T-helper 2 cell treated with Interferon-gamma antibody and Interleukin-4, amounts not matched to agents 100 ng/mL and 5 ng/mL, for 36 hours (primary cell): ENCODE measurements around the gene TAT. TPM values are rescaled to one million over a fixed set of nuclear protein-coding genes. Genes with fewer than 3 reads are reported as not detected.
"Not testable (repeated sequence)": the region's sequence is repeated elsewhere in the genome, so short reads cannot be mapped to it uniquely, and the experiment has no call there.

ENCODE experiments used
- intact Hi-C: fragments of 100-400 bp; cut with micrococcal nuclease; formaldehyde crosslinking; loops from one replicate; pipeline ENCODE4 v1.15.1; 2023
- total RNA-seq: library from RNA; stranded (reverse); gene quantifications from 2 replicates; pipeline ENCODE4 v1.2.3, GENCODE V29; 2022

Gene TAT
- total RNA-seq, 1 donor from 2014 or later, result not detected

GRCh38 chr16:71585318-71585703 lies 8.4 kb upstream of the TAT start:
- intact Hi-C loops, result no loop called here

- intact Hi-C loops, result no loop called here
Observed at GRCh38 chr16:71584543-71585317, 7.8 kb upstream of the TAT start.

GRCh38 chr16:71582553-71582848 lies 5.6 kb upstream of the TAT start:
- intact Hi-C loops, result not testable (repeated sequence)

- intact Hi-C loops, result no loop called here
Observed at GRCh38 chr16:71574702-71575101, 2.2 kb downstream of the TAT start.

GRCh38 chr16:71573387-71574094 lies 3.4 kb downstream of the TAT start:
- intact Hi-C loops, result no loop called here

GRCh38 chr16:71572497-71573116 lies 4.3 kb downstream of the TAT start:
- intact Hi-C loops, result no loop called here

GRCh38 chr16:71570144-71570543 lies 6.7 kb downstream of the TAT start:
- intact Hi-C loops, result no loop called here

- intact Hi-C loops, result loop anchor here (5.0 to 10.0 kb wide), 3 partner anchors 105 to 393 kb away; partner anchors contain the start of genes ZNF23 and ZNF821
Observed at GRCh38 chr16:71569621-71570020, 7.3 kb downstream of the TAT start.

- intact Hi-C loops, result loop anchor here (5.0 to 10.0 kb wide), 3 partner anchors 104 to 394 kb away; partner anchors contain the start of genes ZNF23 and ZNF821
Observed at GRCh38 chr16:71568551-71568950, 8.3 kb downstream of the TAT start.

GRCh38 chr16:71567931-71568330 lies 9.0 kb downstream of the TAT start:
- intact Hi-C loops, result loop anchor here (5.0 to 10.0 kb wide), 3 partner anchors 103 to 394 kb away; partner anchors contain the start of genes ZNF23 and ZNF821

GRCh38 chr16:71565812-71566700 lies 10.8 kb downstream of the TAT start:
- intact Hi-C loops, result loop anchor here (1.0 to 10.0 kb wide), 6 partner anchors 45 to 527 kb away; partner anchors contain the start of genes DHX38, TXNL4B, ZNF23 and ZNF821

- intact Hi-C loops, result loop anchor here (10.0 kb wide), 1 partner anchor 100 kb away; the partner anchor contains the start of gene ZNF23
Observed at GRCh38 chr16:71564335-71564967, 12.4 kb downstream of the TAT start.

GRCh38 chr16:71562552-71562951 lies 14.3 kb downstream of the TAT start:
- intact Hi-C loops, result loop anchor here (10.0 kb wide), 1 partner anchor 98 kb away; the partner anchor contains the start of gene ZNF23

- intact Hi-C loops, result loop anchor here (10.0 kb wide), 1 partner anchor 97 kb away; the partner anchor contains the start of gene ZNF23
Observed at GRCh38 chr16:71561886-71562285, 15.0 kb downstream of the TAT start.

- intact Hi-C loops, result loop anchor here (10.0 kb wide), 1 partner anchor 95 kb away; the partner anchor contains the start of gene ZNF23
Observed at GRCh38 chr16:71559855-71560254, 17.0 kb downstream of the TAT start.

GRCh38 chr16:71557954-71558582 lies 18.8 kb downstream of the TAT start:
- intact Hi-C loops, result no loop called here

GRCh38 chr16:71557299-71557698 lies 19.6 kb downstream of the TAT start:
- intact Hi-C loops, result no loop called here

- intact Hi-C loops, result no loop called here
Observed at GRCh38 chr16:71555230-71555891, 21.5 kb downstream of the TAT start.
